LNCaP clone FGC (cell line): ENCODE results near the gene FOXP1.

Experiments used
- DNase-seq: peaks from one replicate; pipeline ENCODE4 v3.0.0-alpha.2; 2011; ENCODE audit warnings: low read depth
- H3K4me3 ChIP-seq: 2 replicates; pipeline ENCODE4 v1.5.1; 2011; ENCODE audit warnings: mild to moderate bottlenecking, low read depth, low read length, control low read depth
- CTCF ChIP-seq: IDR thresholded peaks from 2 replicates; pipeline ENCODE4 v1.5.1; 2012; ENCODE audit warnings: mild to moderate bottlenecking; ENCODE audit not compliant: control insufficient read depth, insufficient read depth; ENCODE audit errors: extremely low read depth

FOXP1 gene

GRCh38 chr3:71559578-71560162, 23.9 kb downstream of the FOXP1 start:
- no peak for DNase-seq
- no peak for TF ChIP-seq CTCF
- no peak overlapping the region for H3K4me3 ChIP-seq

- TF ChIP-seq CTCF: no peak
- H3K4me3 ChIP-seq: no peak overlapping the region
- DNase-seq: no peak
These were observed 24.5 kb downstream of the FOXP1 start for GRCh38 chr3:71559021-71559420.

- H3K4me3 ChIP-seq: no peak overlapping the region
- no peak for TF ChIP-seq CTCF
- DNase-seq: no peak
These were observed 28.9 kb downstream of the FOXP1 start for GRCh38 chr3:71554649-71555048.

- no peak for TF ChIP-seq CTCF
- H3K4me3 ChIP-seq: no peak overlapping the region
- DNase-seq: no peak
These were observed 32.1 kb downstream of the FOXP1 start for GRCh38 chr3:71551311-71551919.

- no peak for DNase-seq
- no peak overlapping the region for H3K4me3 ChIP-seq
- TF ChIP-seq CTCF: no peak
These were observed 33.6 kb downstream of the FOXP1 start for GRCh38 chr3:71549951-71550350.

- no peak for TF ChIP-seq CTCF
- no peak for DNase-seq
These were observed 34.7 kb downstream of the FOXP1 start for GRCh38 chr3:71548705-71549384.

More at GRCh38 chr3:71548705-71549384, 34.7 kb downstream of the FOXP1 start:
- no peak overlapping the region for H3K4me3 ChIP-seq
